Fibroblast of upper back skin (primary cell): Measurements from ENCODE around the gene OR8K5.
"Not testable (repeated sequence)": the region's sequence is repeated elsewhere in the genome, so short reads cannot be mapped to it uniquely, and the experiment has no call there.

ENCODE experiments used
- DNase-seq: peaks from one replicate; pipeline ENCODE4 v3.0.0-alpha.2; 2013

The OR8K5 gene, protein sequence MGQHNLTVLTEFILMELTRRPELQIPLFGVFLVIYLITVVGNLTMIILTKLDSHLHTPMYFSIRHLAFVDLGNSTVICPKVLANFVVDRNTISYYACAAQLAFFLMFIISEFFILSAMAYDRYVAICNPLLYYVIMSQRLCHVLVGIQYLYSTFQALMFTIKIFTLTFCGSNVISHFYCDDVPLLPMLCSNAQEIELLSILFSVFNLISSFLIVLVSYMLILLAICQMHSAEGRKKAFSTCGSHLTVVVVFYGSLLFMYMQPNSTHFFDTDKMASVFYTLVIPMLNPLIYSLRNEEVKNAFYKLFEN

DNA sequence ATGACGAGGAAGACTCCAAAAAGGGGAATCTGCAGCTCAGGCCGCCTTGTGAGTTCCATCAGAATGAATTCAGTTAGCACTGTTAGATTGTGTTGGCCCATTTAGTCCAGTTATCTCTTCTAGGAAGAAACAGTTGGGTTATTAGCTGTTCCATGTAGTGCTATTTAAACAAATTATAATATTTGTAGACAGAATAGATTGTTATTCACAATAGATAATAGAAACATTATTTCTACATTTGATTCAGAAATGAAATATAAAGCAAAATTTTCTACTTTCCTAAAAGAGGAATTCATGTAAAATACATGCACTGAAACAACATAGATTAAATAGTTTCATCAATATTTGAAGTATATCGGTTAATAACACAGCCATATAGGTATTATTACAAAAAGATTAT, at the start of gene OR8K5:
Gene OR8K5 (minus strand): TSS at position 101 of the 400 bp plus-strand sequence. CDS start 0 bp downstream, at position 101.
- DNase-seq: no peak

DNA sequence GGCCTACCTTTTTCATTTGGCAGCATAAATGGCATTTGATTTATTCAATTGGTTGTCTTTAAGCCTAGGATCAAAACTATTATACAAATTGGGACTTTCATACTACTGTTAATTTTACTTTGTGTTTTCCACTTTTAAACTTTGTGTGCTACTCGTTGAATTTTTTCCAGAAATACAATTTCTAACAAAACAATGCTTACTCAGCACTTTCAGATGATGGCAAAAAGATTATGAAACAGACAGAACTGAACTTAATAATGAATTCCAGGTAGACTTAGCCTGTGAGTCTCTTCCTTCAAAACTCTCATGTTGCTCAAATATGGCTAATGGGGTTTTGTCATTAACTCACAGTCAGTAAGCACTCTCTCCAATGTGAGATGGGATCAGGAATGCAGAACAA, 47.7 kb upstream of the OR8K5 start:
- DNase-seq: no peak

DNA sequence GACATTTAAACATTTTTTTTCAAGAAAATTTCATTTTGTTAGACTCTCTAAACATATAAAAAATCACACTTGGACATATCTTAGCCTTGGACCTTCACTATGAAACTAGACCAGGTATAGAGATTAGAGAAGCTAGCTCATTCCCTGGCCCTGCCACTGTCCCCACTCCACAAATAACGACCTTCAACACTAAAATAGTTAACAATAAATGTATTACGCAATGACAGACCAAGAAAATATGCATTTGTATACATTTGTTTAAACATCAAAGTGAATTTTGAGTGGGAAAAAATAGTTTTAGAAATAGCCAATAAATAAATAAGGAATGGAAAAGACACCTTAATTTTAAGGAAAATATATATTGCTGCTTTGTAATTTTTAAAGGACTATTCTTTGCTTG, 37.2 kb upstream of the OR8K5 start:
- no peak for DNase-seq

DNA sequence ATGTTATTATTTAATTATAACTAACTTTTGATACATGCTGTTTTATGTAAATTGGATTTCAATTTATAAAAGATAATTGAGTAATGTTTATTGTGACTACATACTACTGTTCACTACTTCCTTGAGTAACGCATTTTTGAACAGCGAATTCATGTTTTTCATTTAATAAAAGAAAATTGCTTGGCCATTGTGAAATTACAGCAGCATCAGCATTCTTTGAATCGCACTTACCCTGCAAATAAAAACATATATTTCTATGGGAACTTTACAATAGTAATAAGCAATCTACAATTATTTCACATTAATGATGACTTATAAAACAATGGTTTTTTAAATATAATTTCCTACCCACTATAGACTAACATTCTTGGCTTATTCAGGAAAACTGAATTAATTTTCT, 36.6 kb upstream of the OR8K5 start:
- DNase-seq: no peak

DNA sequence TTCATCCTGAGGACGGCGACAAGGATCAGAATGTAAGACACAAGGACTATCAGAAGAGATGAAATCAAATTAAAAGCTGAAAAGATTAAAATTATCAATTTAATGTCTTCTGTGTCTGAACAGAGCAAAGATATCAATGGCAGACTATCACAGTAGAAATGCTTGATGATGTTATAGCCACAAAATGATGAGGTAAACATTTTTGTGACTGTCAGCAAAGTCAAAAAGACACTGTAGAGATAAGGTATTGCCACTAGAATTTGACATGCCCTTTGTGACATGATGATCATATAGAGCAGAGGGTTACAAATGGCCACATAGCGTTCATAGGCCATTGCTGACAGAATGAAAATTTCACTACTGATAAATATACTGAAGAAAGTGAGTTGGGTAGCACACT, 28.5 kb upstream of the OR8K5 start:
- no peak for DNase-seq

DNA sequence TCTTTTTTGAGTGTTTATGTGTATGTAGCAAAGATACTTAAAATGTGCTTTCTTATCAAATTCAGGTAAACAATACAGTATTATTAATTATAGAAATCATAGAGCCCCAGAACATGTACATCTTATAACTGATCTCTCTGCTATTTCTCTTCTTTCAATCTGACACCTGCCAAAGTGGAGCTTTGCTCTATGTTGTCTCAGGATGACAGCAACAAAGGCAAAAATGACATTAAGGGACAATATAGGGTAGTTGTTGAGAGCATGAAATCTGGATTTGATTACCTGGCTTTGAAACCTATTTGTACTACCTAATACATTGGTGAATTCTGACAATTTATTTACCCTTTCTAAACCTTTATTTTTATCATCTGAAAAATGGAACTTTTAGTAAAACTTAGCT, 23.3 kb upstream of the OR8K5 start:
- no peak for DNase-seq

DNA sequence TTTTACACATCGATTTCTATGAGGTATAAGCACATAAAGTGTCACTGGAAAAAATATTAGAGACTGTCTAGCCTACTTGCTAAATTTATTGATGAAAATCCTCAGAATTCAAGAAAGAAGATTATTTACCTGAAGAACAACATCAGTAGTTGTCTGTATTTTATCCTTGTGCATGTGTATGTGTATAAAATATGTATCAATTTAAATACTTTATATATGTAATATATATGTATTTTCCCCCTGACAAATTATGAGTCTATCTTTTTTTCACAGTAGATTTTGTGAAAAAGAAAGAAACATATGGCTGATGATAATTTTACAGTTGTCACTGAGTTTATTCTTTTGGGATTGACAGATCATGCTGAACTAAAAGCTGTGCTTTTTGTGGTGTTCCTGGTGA, 16.2 kb upstream of the OR8K5 start, which contains the start of gene OR5J2:
Gene OR5J2 (plus strand): TSS at position 301 of the 400 bp plus-strand sequence. CDS start 0 bp downstream, at position 301.
- DNase-seq: no peak

DNA sequence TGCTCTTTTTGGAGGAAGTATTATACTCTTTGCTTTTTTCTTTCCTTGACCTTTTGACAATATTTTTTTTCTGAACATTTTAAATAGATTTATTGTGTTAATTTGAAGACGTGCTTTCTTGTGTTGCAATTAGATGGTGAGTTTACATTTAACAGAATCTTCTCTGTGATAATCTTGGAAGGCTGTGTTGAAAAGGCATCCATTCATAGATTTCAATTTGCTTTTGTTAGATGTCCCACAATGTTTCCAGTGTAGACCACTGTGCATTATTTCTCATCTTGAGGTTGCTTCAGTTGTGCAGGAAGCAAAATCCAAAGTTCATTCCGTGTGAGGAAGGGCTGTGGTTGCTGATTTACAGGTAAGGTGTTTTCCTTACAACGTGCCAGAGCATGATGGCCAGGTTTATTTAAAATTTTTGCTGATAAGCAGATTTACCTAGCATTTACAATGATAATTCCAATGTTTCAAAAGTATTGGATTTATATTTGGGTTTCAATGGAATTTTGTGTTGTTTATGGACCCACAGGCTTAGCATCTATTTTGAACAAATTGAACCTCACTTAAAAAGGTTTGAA, 12.2 kb upstream of the OR8K5 start:
- DNase-seq: no peak

DNA sequence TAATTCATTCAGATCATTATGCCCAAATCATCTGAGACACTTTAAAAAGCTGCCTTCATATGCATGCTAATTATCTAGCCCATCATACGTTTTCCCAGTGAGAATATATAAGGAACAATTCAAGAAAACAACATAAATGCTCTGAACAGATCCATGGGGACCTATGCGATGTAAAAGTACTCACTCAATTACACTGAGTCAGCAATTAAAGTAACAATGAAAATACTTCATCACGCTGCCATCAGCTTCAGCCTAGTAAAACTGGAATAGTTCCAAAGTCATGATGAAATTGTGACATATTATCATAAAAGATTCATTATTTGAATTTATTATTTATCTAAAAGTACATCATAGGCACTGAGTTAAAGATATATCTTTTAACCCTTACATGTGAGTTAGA, 3.7 kb upstream of the OR8K5 start:
- no peak for DNase-seq

DNA sequence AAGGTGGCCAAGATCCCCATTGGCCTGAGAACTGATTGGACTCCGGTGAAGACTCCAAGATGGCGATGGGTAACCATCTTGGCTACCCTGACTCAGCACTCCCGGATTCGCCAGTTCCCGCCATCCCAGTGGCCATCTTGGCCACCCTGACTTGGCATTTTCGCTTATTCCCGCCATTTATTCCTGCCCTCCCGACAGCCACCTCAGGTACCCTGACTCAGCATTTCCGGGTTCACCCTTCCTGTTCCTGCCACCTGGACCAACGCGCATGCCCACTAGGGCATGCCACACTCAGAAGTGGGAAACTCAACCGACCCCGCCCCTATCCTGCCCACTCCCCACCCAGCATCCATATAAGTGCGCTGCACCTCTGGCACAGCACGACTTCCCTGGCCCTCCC, 7.8 kb downstream of the OR8K5 start:
- DNase-seq: no peak

DNA sequence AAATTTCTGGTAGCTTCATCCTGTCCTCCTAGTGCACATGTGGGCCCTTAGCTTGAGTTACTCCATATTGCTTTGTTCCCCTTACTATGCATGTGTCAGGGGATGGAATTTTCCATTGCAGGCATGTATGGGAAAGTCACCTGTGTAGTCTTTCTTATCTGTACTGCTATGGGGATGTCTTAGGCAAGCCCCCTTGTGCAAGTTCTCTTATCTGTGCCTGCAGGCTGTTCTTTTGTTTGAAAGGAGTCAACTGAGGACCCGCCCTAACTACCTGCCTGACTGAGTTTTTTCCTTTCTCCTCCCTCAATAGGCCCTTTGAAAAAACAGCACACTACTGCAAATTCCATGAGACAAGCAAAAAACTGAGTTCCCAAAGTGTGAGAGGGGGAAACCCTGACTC, 8.7 kb downstream of the OR8K5 start:
- DNase-seq: no peak

DNA sequence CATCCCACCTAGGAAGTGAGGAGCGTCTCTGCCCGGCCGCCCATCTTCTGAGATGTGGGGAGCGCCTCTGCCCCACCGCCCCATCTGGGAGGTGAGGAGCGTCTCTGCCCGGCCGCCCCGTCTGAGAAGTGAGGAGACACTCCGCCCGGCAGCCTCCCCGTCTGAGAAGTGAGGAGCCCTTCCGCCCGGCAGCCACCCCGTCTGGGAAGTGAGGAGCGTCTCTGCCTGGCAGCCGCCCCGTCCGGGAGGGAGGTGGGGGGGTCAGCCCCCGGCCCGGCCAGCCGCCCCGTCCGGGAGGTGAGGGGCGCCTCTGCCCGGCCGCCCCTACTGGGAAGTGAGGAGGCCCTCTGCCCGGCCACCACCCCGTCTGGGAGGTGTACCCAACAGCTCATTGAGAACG, 16.4 kb downstream of the OR8K5 start:
- not testable (repeated sequence) for DNase-seq

DNA sequence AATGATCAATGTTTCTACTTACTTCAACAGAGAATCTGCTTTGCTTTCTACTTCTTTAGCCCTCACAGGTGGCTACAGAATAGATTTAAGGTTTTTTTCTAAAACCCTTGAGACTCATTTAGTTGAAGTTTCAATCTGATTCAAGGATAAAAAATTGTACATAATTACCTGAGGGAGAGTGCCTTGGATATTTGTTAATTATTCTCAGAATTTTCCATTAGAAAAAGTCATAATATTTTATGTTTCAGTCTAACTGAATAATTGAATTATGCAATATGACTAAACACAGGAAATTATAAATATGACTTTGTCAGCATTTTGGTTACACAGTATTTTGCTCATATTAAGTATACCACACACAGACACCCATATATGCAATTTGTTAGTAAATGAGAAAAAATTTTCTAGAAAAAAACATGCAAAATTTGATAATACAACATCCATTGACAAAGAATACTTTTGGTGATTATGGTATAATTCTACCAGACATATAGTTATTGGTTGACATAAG, 19.9 kb downstream of the OR8K5 start, which contains the start of gene OR8J3:
Gene OR8J3 (minus strand): TSS at position 51 of the 511 bp plus-strand sequence. CDS start 2,483 bp downstream, outside the sequence.
- DNase-seq: no peak

DNA sequence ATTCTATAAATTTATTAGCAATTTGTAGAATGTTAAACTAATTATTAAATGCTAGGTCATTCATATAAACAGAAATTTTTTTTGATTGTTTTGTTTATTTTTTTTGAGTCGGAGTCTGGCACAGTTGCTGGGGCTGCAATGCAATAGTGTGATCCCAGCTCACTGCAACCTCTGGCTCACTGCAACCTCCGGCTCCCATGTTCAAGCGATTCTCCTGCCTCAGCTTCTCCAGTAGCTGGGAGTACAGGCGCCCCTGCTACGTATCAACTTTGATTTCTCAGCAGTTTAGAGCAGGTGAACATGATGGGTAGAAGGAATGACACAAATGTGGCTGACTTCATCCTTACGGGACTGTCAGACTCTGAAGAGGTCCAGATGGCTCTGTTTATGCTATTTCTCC, 38.0 kb downstream of the OR8K5 start, which contains the start of gene OR8H3:
Gene OR8H3 (plus strand): TSS at position 301 of the 400 bp plus-strand sequence. CDS start 0 bp downstream, at position 301.
- DNase-seq: no peak
